Neural progenitor cell (in vitro differentiated cells): Measurements from ENCODE around the gene ZGPAT.

Experiments
- EZH2phosphoT487 ChIP-seq: fragments of 200-600 bp; sonication (generic); IDR thresholded peaks from 2 replicates; pipeline ENCODE4 v1.6.1; 2017; ENCODE audit warnings: antibody characterized with exemption
- TF ChIP-seq, protein P1 (sequence below): fragments of 200-600 bp; sonication (generic); IDR thresholded peaks from 2 replicates; pipeline ENCODE4 v1.5.1; 2017; ENCODE audit warnings: antibody characterized with exemption, mild to moderate bottlenecking

DNA sequence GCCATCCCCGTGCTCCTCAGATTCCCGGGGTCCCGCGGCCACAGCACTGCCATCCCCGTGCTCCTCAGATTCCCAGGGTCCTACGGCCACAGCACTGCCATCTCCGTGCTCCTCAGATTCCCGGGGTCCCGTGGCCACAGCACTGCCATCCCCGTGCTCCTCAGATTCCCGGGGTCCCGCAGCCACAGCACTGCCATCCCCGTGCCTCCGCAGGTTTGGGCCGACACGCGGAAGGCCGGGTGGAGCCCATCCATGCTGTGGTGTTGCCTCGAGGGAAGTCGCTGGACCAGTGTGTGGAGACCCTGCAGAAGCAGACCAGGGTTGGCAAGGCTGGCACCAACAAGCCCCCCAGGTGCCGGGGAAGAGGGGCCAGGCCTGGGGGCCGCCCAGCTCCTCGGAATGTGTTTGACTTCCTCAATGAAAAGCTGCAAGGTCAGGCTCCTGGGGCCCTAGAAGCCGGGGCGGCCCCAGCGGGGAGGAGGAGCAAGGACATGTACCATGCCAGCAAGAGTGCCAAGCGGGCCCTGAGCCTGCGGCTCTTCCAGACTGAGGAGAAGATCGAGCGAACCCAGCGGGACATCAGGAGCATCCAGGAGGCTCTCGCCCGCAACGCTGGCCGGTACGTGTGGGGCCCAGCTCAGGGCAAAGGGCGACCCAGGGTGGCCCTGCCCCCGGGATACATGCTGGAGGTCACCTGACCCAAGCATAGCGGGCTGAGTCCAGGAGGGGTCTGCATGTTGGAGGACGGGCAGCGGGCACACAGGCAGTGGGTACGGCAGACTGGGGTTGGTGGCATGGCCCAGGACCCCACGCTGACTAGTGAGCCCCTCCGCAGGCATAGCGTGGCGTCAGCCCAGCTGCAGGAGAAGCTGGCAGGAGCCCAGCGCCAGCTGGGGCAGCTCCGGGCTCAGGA lies 27.4 kb downstream of the ZGPAT start:
- TF ChIP-seq, protein P1, sequence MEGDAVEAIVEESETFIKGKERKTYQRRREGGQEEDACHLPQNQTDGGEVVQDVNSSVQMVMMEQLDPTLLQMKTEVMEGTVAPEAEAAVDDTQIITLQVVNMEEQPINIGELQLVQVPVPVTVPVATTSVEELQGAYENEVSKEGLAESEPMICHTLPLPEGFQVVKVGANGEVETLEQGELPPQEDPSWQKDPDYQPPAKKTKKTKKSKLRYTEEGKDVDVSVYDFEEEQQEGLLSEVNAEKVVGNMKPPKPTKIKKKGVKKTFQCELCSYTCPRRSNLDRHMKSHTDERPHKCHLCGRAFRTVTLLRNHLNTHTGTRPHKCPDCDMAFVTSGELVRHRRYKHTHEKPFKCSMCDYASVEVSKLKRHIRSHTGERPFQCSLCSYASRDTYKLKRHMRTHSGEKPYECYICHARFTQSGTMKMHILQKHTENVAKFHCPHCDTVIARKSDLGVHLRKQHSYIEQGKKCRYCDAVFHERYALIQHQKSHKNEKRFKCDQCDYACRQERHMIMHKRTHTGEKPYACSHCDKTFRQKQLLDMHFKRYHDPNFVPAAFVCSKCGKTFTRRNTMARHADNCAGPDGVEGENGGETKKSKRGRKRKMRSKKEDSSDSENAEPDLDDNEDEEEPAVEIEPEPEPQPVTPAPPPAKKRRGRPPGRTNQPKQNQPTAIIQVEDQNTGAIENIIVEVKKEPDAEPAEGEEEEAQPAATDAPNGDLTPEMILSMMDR: no peak
- TF ChIP-seq EZH2phosphoT487: no peak
